GM21515 (cell line): Measurements from ENCODE around the gene MCM3AP.

Experiments
- ATAC-seq: cut with Tn5 transposase; IDR thresholded peaks from one replicate; pipeline ENCODE4 v1.9.1; 2021; ENCODE audit not compliant: unreplicated experiment

Gene MCM3AP

DNA sequence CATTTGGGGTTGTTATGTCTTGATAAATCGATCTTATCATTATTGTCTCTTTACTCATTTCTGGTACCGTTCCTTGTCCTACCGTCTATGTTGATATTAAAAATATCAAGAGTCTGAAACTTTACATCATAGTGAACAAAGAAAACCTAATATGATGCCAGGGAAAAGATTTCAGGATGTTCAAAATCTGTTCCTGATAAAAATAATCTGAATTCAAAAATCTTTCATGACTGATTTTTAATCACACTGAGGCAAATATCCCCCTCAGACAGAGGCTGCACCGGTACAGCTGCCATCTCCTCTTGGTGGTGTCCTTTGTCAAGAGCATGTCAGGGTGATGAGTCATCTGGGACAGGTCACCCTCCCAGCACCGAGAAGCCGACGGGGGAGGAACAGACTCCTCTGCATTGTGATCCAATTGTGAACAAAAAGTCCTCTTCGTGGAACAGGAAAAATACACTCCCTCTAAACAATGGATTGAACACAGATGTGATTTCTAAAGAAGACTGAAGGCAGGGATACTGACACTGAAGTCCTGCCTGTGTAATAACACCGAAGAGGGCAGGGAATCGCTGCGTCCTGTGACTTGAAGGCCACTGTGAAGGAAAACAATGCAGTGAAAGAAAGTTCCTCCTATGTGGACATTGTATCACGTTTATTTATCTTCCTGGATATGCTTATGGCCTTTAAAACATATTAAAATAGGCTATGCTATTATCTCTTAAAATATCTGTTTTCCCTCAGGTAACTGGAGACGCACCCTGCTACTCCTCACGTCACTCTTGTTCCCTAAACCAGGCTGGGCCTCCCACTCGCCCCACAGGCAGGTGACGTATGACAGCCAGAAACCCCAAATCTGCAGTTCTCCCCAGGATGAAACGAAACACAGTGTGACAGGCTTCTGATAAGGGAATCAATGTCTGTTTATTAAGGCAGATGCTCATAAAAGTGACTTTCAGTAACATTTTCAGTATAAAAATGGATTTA, 96.9 kb downstream of the MCM3AP start:
- ATAC-seq, result no peak

DNA sequence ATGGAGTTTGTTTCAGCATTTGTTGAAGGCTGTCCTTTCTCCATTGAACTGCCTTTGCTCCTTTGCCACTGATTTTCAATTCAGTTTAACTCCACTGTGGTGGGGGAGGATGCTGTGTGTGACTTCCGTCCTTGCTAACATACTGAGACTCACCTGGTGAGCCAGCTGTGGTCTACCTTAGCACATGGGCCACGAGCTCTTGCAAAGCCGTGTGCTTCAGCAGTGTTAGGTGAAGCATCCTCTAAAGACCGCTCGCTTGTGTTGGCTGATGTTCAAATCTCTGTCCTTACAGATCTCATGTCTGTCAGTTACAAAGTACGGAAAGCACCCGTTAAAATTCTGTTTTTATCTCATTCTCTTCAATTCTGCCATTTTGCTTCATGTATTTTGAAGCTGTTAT, 97.6 kb downstream of the MCM3AP start:
- ATAC-seq, result no peak

DNA sequence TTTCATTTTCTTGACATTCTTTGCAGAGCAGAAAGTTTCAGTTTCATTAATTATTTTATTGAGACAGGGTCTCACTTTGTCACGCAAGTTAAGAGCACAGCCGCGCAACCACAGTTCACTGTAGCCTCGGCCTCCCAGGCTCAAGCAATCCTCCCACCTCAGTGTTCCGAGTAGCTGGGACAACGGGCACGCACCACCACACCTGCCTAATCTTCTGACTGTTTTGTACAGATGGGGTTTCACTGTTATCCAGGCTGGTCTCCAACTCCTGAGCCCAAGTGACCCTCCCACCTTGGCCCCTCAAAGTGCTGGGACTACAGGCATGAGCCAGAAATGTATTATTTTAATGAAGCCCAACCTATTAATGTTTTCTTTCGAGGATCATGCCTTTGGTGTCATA, 98.2 kb downstream of the MCM3AP start:
- ATAC-seq, result no peak

DNA sequence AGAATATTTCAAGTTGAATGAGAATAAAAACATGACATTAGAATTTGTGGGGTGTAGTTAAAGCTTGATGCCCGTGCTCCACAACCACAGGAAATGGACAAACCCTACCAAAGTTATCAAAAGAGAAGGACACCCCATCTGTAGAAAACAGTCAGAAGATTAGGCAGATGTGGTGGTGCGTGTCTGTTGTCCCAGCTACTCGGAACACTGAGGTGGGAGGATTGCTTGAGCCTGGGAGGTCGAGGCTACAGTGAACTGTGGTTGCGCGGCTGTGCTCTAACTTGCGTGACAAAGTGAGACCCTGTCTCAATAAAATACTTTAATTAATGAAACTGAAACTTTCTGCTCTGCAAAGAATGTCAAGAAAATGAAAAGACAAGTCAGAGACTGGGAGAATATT, 99.7 kb downstream of the MCM3AP start:
- no peak for ATAC-seq
